ENCODE results near the gene TES.

- TF ChIP-seq, protein P1, sequence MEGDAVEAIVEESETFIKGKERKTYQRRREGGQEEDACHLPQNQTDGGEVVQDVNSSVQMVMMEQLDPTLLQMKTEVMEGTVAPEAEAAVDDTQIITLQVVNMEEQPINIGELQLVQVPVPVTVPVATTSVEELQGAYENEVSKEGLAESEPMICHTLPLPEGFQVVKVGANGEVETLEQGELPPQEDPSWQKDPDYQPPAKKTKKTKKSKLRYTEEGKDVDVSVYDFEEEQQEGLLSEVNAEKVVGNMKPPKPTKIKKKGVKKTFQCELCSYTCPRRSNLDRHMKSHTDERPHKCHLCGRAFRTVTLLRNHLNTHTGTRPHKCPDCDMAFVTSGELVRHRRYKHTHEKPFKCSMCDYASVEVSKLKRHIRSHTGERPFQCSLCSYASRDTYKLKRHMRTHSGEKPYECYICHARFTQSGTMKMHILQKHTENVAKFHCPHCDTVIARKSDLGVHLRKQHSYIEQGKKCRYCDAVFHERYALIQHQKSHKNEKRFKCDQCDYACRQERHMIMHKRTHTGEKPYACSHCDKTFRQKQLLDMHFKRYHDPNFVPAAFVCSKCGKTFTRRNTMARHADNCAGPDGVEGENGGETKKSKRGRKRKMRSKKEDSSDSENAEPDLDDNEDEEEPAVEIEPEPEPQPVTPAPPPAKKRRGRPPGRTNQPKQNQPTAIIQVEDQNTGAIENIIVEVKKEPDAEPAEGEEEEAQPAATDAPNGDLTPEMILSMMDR (IDR thresholded peaks at IDR 0.05) = no peak
- TF ChIP-seq POLR2A (IDR thresholded peaks at IDR 0.05) = no peak
These were observed 8.4 kb downstream of the TES start for GRCh38 chr7:116218747-116219146.

All from right lobe of liver (tissue), 4 donors.